ENCODE results near the gene ASB8. TPM values are rescaled to one million over a fixed set of nuclear protein-coding genes. Genes with fewer than 3 reads are reported as not detected.

Gene ASB8
- total RNA-seq, 1 experiment from 2014 or later = 34.4 TPM

GRCh38 chr12:48202766-48203165 is 45.5 kb upstream of the ASB8 start:
- Histone ChIP-seq H3K4me1 (ENCODE audit: insufficient read depth, low read length) (no peaks in the 10 kb centered on the region; the same call in 1 of the 2 replicates), H3K9me3 (ENCODE audit: low read length) (no peaks in the 10 kb centered on the region), H2AFZ (ENCODE audit: low read length) (no peak overlapping the region), H3K27me3 (ENCODE audit: low read length) (peaks cover 31% of the 10 kb centered on the region), H4K20me1 (ENCODE audit: low read length) (no peaks in the 10 kb centered on the region), H3K9me2 (replicated peaks; ENCODE audit: low read length) (no peaks in the 10 kb centered on the region), H3K36me3 (ENCODE audit: low read depth, low read length) (no peaks in the 10 kb centered on the region), H3K79me2 (ENCODE audit: low read length) (no peaks in the 10 kb centered on the region), H3F3A (ENCODE audit: low read length, unreplicated experiment) (no peaks in the 10 kb centered on the region), H3K4me3 (ENCODE audit: low read length) (no peak overlapping the region), H3K9ac (ENCODE audit: low read length) (no peak overlapping the region), H3K4me2 (ENCODE audit: low read length) (no peak overlapping the region), H3K27ac (ENCODE audit: low read length) (no peak overlapping the region)
- BruUV-seq (replicated peaks) = no TSS peak
- TF ChIP-seq EZH2phosphoT487 (IDR thresholded peaks at IDR 0.05; ENCODE audit: borderline replicate concordance, low read length) = no peak
- TF ChIP-seq EZH2 (IDR thresholded peaks at IDR 0.05; ENCODE audit: low read length, unreplicated experiment) = no peak
- TF ChIP-seq CTCF (conservative IDR thresholded peaks at IDR 0.05; ENCODE audit: low read depth, low read length) = no peak
- ChIA-PET POLR2A (ENCODE audit: unreplicated experiment) (no interaction called here), CTCF (no interaction called here)
- no peak for ATAC-seq
- intact Hi-C loops (cut with micrococcal nuclease) = no loop called here
- no peak for DNase-seq

- H3K79me2 ChIP-seq (ENCODE audit: low read length) = no peaks in the 10 kb centered on the region
- TF ChIP-seq EZH2 (IDR thresholded peaks at IDR 0.05; ENCODE audit: low read length, unreplicated experiment) (no peak), EZH2phosphoT487 (IDR thresholded peaks at IDR 0.05; ENCODE audit: borderline replicate concordance, low read length) (no peak), CTCF (conservative IDR thresholded peaks at IDR 0.05; ENCODE audit: low read depth, low read length) (no peak)
- intact Hi-C loops (cut with micrococcal nuclease) = no loop called here
- H3K36me3 ChIP-seq (ENCODE audit: low read depth, low read length) = no peaks in the 10 kb centered on the region
- POLR2A ChIA-PET (ENCODE audit: unreplicated experiment) = no interaction called here
- no peak overlapping the region for H3K4me3 ChIP-seq (ENCODE audit: low read length)
- no peaks in the 10 kb centered on the region for H3K9me3 ChIP-seq (ENCODE audit: low read length)
- no peaks in the 10 kb centered on the region; the same call in 1 of the 2 replicates for H3K4me1 ChIP-seq (ENCODE audit: insufficient read depth, low read length)
- no peaks in the 10 kb centered on the region for H4K20me1 ChIP-seq (ENCODE audit: low read length)
- no peak overlapping the region for H3K4me2 ChIP-seq (ENCODE audit: low read length)
- DNase-seq (no peak), ATAC-seq (no peak)
- peaks cover 31% of the 10 kb centered on the region for H3K27me3 ChIP-seq (ENCODE audit: low read length)
- CTCF ChIA-PET = no interaction called here
- H3K9ac ChIP-seq (ENCODE audit: low read length) = no peak overlapping the region
- no TSS peak for BruUV-seq (replicated peaks)
- no peak overlapping the region for H3K27ac ChIP-seq (ENCODE audit: low read length)
- H3K9me2 ChIP-seq (replicated peaks; ENCODE audit: low read length) = no peaks in the 10 kb centered on the region
- no peak overlapping the region for H2AFZ ChIP-seq (ENCODE audit: low read length)
- no peaks in the 10 kb centered on the region for H3F3A ChIP-seq (ENCODE audit: low read length, unreplicated experiment)
Measured at GRCh38 chr12:48201516-48201915, 44.2 kb upstream of the ASB8 start.

- H3K4me1 ChIP-seq (ENCODE audit: insufficient read depth, low read length) = no peaks in the 10 kb centered on the region; the same call in 1 of the 2 replicates
- H3K9me2 ChIP-seq (replicated peaks; ENCODE audit: low read length) = no peaks in the 10 kb centered on the region
- no peak overlapping the region for H3K9ac ChIP-seq (ENCODE audit: low read length)
- no peak overlapping the region for H2AFZ ChIP-seq (ENCODE audit: low read length)
- no peak overlapping the region for H3K4me3 ChIP-seq (ENCODE audit: low read length)
- DNase-seq (no peak), ATAC-seq (no peak)
- TF ChIP-seq CTCF (conservative IDR thresholded peaks at IDR 0.05; ENCODE audit: low read depth, low read length) = no peak
- TF ChIP-seq EZH2 (IDR thresholded peaks at IDR 0.05; ENCODE audit: low read length, unreplicated experiment) = no peak
- TF ChIP-seq EZH2phosphoT487 (IDR thresholded peaks at IDR 0.05; ENCODE audit: borderline replicate concordance, low read length) = no peak
- BruUV-seq (replicated peaks) = no TSS peak
- CTCF ChIA-PET = no interaction called here
- peaks cover 31% of the 10 kb centered on the region for H3K27me3 ChIP-seq (ENCODE audit: low read length)
- POLR2A ChIA-PET (ENCODE audit: unreplicated experiment) = no interaction called here
- H4K20me1 ChIP-seq (ENCODE audit: low read length) = no peaks in the 10 kb centered on the region
- no peak overlapping the region for H3K4me2 ChIP-seq (ENCODE audit: low read length)
- no peaks in the 10 kb centered on the region for H3K36me3 ChIP-seq (ENCODE audit: low read depth, low read length)
- no peak overlapping the region for H3K27ac ChIP-seq (ENCODE audit: low read length)
- H3K79me2 ChIP-seq (ENCODE audit: low read length) = no peaks in the 10 kb centered on the region
- no peaks in the 10 kb centered on the region for H3K9me3 ChIP-seq (ENCODE audit: low read length)
- intact Hi-C loops (cut with micrococcal nuclease) = no loop called here
- H3F3A ChIP-seq (ENCODE audit: low read length, unreplicated experiment) = no peaks in the 10 kb centered on the region
Measured at GRCh38 chr12:48201091-48201490, 43.8 kb upstream of the ASB8 start.
